ENCODE results near the gene TLX2.
"Not testable (repeated sequence)": the region's sequence is repeated elsewhere in the genome, so short reads cannot be mapped to it uniquely, and the experiment has no call there.

Gene TLX2

DNA sequence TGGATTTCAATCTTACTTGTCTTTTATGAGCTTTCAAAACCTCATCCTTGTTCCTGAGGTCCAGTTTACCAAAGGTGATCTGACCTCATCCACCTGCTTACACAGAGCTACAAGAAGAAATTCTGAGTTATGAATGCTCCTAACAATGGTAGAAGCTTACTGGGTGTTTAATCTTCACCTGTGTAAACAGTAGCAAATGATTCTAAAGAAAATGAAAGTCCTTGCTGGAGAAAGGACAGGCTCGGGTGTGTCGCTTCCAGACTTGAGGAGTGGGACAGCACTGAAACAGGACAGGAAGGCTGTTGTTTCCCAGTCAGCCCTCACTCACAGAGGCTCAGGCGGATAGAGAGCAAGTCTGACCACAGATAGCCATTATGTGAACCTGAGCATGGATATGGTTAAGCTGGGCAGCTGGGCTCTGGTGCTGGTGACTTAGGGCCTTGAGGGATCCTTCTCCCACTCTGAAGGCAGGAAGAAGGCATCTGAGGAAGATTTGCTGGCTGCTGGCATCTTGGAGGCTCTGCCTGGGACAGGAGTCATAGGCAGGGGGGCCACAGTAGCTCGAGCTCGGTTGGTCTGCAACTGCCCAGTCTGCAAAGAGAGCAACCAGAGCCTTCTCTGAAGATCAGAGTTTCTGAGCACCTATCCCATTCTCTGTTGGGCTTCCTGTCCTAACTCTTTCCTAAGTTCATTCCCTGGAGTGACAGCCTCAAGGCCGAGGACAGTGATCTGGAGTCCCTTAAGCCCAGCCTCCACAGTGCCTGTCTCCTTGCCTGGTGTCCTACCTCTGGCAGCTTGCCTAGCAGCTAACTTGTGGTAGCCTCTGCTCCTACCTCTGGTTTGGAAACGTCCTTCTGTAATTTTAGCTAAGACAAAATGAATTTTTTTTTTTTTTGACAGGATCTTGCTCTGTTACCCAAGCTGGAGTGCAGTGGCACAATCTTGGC lies 44.3 kb downstream of the TLX2 start:
- DNase-seq: no peak

DNA sequence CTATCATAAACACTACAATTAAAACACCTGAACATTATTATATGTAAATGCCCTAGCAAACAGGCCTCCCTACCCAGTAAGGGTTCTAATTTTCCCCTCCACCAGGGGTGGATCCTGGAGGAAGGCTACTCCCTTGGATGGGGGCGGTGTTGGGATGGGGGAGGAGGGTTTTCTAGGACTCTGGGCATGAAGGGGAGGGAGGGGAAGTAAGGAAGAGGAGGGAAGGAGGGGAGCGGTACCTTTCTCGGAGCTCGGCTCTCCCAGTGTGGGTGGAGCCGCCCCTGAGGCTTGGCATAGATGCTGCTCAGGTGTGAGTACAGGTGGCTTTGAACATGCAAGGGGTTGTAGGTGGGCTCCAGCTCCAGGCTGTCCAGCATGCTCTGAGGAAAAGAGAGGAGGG lies 45.7 kb downstream of the TLX2 start:
- DNase-seq: no peak

DNA sequence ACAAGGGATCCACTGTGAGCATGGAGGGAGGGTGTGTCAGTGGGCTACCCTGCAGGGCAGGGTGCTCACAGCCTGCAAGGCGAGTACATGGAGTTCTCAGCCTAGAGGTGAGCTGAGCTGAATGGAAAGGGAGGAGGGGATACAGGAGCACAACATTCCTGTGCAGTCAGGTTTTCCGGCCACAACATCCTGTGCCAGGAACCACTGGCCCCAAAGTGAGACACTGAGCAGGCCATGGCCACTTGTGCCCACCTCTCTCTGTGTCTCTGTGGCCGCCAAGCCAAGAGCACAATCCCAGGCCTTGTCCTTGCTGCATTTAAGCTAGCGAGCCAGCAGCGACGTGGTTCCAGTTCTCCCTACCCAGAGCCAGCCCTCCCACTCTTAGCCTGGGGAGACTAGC lies 46.3 kb downstream of the TLX2 start:
- no peak for DNase-seq

DNA sequence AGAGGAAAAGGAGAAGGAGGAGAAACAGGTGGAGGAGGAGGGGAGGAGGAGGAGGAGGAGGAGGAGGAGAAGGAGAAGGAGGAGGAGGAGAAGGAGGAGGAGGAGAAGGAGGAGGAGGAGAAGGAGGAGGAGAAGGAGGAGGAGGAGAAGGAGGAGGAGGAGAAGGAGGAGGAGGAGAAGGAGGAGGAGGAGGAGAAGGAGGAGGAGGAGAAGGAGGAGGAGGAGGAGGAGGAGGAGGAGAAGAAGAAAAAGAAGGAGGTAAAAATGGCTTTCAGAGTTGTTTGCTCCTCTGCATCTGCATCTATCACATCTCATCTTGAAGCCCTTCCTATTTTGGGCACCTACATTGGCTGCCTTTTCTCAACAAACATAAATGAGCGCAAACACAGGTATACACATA lies 46.8 kb downstream of the TLX2 start:
- DNase-seq: not testable (repeated sequence)

DNA sequence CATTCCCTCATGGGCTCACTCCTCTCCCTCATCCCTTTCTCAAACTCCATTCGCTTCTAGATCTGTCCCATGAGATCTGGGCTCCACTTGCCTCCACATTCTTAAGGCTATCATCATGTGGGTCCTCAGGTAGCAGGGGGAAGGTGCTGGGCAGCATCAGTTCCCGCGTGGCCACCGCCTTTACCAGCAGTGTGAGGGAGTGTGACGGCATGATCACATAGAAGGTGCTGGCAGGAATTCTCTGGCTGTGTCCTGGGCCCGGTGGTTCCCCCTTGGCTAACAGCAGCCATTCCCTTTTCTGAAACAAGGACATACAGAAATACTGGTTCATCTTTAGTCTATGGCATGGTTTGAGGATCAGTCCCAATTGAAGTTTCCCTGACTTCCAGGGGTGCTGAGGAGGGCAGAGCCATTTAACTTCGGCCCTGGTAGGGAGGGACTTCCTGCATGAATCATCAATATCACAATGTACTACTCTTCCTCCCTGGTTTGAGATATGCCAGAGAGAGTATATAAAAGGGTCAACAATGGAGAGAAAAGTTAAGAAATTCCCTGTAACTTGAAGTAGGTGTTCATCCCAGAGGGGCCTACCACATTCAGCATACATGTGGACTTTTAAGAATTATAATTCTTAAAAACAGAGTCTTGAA lies 48.0 kb downstream of the TLX2 start:
- no peak for DNase-seq

DNA sequence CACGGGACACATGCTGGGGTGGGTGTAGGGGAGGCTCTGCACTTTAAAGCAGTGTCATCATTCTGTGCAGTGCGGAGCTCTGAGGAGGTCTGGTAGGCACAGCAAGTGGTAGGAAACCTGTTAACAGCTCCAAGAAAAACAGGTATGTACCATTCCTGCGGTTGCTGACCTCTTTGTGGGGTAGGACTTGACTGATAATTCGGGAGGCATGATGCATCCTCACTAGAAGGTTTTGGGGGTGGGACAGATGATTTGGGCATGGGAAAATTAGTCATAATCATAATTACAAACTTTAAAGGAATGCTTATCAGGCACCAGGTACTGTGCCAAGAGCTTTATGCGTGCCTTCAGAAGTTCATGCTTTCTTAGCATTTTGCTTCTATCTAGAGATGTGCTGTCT lies 50.0 kb downstream of the TLX2 start:
- no peak for DNase-seq

DNA sequence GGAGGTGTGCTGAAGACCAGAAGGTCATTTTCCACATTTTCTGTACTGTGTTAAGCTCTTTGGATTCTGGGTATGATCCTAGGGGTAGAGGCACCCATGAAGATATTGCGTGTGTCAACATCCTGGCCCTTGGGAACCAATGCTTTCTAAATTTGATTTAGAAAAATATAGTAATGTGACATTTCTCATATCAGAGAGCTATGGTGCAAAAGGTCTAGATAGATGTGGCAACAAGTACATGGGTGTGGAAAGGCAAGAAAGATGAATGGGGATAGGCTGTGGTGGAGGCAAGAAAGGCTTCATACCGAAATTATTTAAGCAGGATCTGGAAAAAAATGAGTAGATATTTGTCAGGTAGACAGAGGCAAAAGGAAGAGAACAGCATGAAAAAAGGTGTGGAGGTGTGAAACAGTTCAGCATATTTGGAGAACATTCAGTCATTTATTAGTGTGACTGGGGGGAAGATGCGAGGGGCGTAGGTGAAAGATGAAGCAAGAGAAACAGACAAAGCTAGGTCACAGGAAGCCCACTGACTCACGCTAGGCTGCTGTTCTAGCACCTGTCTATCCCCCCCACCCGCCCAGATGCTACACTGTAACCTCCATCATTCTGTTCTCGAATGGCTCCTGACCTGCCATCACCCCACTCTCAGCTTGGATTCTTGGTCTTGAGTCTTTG lies 52.0 kb downstream of the TLX2 start:
- DNase-seq: no peak

DNA sequence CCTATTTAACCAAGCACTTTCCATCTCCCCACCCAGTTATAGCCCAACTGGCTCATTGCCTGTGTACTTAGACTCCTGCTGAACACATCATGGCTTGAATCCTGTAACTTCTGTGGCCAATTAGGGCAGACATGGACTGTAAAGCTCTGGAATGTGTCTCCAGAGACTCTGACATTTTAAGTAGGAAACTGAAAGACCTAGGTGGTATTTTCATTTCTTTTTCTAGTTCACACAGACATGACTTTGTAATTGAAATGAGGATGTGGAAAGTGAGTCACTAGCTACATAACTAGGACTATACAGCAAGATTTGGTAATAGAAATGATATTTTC lies 52.5 kb downstream of the TLX2 start:
- DNase-seq: no peak

Data from stimulated activated CD4-positive, alpha-beta T cell treated with anti-CD3 and anti-CD28 coated beads, Interleukin-4, amount 100 ng/mL, for 24 hours (primary cell).